Measurements from ENCODE around the gene ZFAND2A.

DNA sequence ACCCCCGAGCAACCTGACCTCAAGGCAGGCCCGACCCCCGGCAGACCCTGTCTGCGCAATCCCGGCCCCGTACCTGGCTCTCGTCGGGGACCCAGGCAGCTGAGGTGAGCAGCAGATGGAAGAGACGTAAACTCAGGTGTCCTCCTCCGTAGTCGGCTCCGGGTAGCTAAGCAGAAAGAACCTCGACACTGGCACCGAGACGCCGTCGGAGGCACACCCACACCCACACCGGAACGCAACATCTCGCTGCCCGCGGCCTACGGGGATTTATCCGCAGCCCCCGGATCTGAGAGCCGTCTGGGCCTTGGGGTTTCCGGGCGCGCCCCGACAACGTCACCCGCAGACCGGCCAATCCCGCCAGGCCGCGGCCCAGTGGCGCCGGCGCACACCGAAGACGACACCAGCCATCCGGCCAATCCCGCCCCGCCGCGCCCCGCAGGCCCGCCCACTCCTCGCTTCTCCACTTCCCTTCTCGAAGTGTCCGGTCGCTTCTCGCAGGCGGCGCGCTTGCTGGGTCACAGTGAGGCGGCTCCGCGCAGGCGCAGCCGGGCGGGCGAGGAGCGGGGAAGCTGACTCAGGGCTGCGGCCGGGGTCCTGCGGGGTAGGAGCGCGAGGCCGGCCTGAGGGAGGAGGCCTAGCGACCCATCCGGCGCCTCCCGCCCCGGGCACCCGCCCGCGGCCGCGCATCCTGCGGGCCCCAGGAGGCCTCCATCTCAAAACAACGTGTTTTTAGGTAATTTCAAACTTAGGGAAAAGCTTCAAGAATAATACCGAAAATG lies at the start of gene ZFAND2A:
- TF ChIP-seq POLR2A (IDR thresholded peaks at IDR 0.05; ENCODE audit: low read length) (peak; percentile 57), CTCF (IDR thresholded peaks at IDR 0.05) (no peak), TP53 (CRISPR knock-in tag; IDR thresholded peaks at IDR 0.05) (no peak), RNF2 (IDR thresholded peaks at IDR 0.05; ENCODE audit: borderline replicate concordance, low read depth) (no peak), RAD21 (conservative IDR thresholded peaks at IDR 0.05 in 1 of 2, IDR thresholded peaks at IDR 0.05 in 1 of 2) (no peak), CEBPB (IDR thresholded peaks at IDR 0.05) (no peak), CHD2 (IDR thresholded peaks at IDR 0.05; ENCODE audit: low read length, partially characterized antibody) (no peak), BHLHE40 (IDR thresholded peaks at IDR 0.05; ENCODE audit: low read depth, low read length) (no peak), EP300 (IDR thresholded peaks at IDR 0.05) (no peak), REST (IDR thresholded peaks at IDR 0.05) (peak; percentile 53), ZNF302 (CRISPR knock-in tag; IDR thresholded peaks at IDR 0.05) (no peak), CHD4 (IDR thresholded peaks at IDR 0.05; ENCODE audit: borderline replicate concordance) (no peak)
- TF ChIP-seq, protein P1, sequence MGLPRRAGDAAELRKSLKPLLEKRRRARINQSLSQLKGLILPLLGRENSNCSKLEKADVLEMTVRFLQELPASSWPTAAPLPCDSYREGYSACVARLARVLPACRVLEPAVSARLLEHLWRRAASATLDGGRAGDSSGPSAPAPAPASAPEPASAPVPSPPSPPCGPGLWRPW (IDR thresholded peaks at IDR 0.05), result no peak
